ENCODE data around the gene B3GNT8.

GRCh38 chr19:41422955-41423354, 4.2 kb downstream of the B3GNT8 start:
- TF ChIP-seq CTCF (IDR thresholded peaks at IDR 0.05): no peak
- no peak for TF ChIP-seq EZH2 (IDR thresholded peaks at IDR 0.05; ENCODE audit: borderline replicate concordance, insufficient read depth, low read depth, low read length, poor library complexity, severe bottlenecking)
